SHP77 treated with DMSO at 0.1 percent for 48 hours (cell line): ENCODE measurements around the gene FBXO48.
A peak's percentile ranks its signal among the peaks of the same experiment; 100 is the strongest.
"Not testable (repeated sequence)": the region's sequence is repeated elsewhere in the genome, so short reads cannot be mapped to it uniquely, and the experiment has no call there.

Source experiments
- DNase-seq: peaks from one replicate; lab custom pipeline; 2025; lab: John Stamatoyannopoulos, UW

Gene FBXO48

GRCh38 chr2:68471385-68471784, 4.3 kb upstream of the FBXO48 start:
- DNase-seq: no peak

GRCh38 chr2:68469935-68470334, 2.8 kb upstream of the FBXO48 start:
- DNase-seq: no peak

- no peak for DNase-seq
Measured at GRCh38 chr2:68468801-68469200, 1.7 kb upstream of the FBXO48 start.

- no peak for DNase-seq
Measured at GRCh38 chr2:68466778-68467076, 367 bp downstream of the FBXO48 start.

- DNase-seq: no peak
Measured at GRCh38 chr2:68466361-68466777, 725 bp downstream of the FBXO48 start.

GRCh38 chr2:68465081-68465916, 1.8 kb downstream of the FBXO48 start:
- DNase-seq: no peak

- no peak for DNase-seq
Measured at GRCh38 chr2:68464651-68465050, 2.4 kb downstream of the FBXO48 start.

- DNase-seq: peak; percentile 24
Measured at GRCh38 chr2:68463287-68463877, 3.7 kb downstream of the FBXO48 start.

- DNase-seq: no peak
Measured at GRCh38 chr2:68458981-68459380, 8.1 kb downstream of the FBXO48 start.

- no peak for DNase-seq
Measured at GRCh38 chr2:68456198-68456597, 10.9 kb downstream of the FBXO48 start.

GRCh38 chr2:68454719-68455118, 12.4 kb downstream of the FBXO48 start:
- DNase-seq: no peak

- no peak for DNase-seq
Measured at GRCh38 chr2:68453761-68454360, 13.2 kb downstream of the FBXO48 start.

- no peak for DNase-seq
Measured at GRCh38 chr2:68452158-68452900, 14.8 kb downstream of the FBXO48 start.

GRCh38 chr2:68448671-68449653, 18.1 kb downstream of the FBXO48 start:
- DNase-seq: no peak

GRCh38 chr2:68447118-68447517, 20.0 kb downstream of the FBXO48 start:
- DNase-seq: no peak

- DNase-seq: not testable (repeated sequence)
Measured at GRCh38 chr2:68446425-68446824, 20.7 kb downstream of the FBXO48 start.

- DNase-seq: no peak
Measured at GRCh38 chr2:68441994-68442322, 25.1 kb downstream of the FBXO48 start.

GRCh38 chr2:68441179-68441993, 25.7 kb downstream of the FBXO48 start:
- DNase-seq: peak; percentile 48

GRCh38 chr2:68438455-68439303, 28.4 kb downstream of the FBXO48 start:
- DNase-seq: no peak

- DNase-seq: no peak
Measured at GRCh38 chr2:68436270-68436669, 30.8 kb downstream of the FBXO48 start.
